Right atrium auricular region (tissue), 2 donors: ENCODE measurements around the gene NCOA6. TPM values are rescaled to one million over a fixed set of nuclear protein-coding genes. Genes with fewer than 3 reads are reported as not detected.

ENCODE experiments used
- DNase-seq: peaks from one replicate; pipeline ENCODE4 v3.0.0-alpha.2; 2019; ENCODE audit warnings: low spot score
- H3K27ac ChIP-seq, 2 donors: fragments of 200-600 bp; sonication (generic); 1 replicate in 1 of 2; 2 replicates in 1 of 2; pipeline ENCODE4 v1.5.1; 2016 to 2019
- H3K27me3 ChIP-seq, 2 donors: fragments of 200-600 bp; sonication (generic); one replicate each; pipeline versions ENCODE4 v1.5.1 to v1.6.0; 2017 to 2019
- H3K36me3 ChIP-seq: fragments of 200-600 bp; sonication (generic); one replicate; pipeline ENCODE4 v1.5.1; 2016
- H3K4me1 ChIP-seq, 2 donors: fragments of 200-600 bp; sonication (generic); one replicate each; pipeline versions ENCODE4 v1.5.1 to v1.6.0; 2017 to 2019
- H3K4me3 ChIP-seq, 2 donors: fragments of 200-600 bp; sonication (generic); 1 replicate in 1 of 2; 2 replicates in 1 of 2; pipeline ENCODE4 v1.5.1; 2017 to 2019; ENCODE audit warnings: mild to moderate bottlenecking in 1 of 2, moderate library complexity in 1 of 2
- H3K9me3 ChIP-seq, 2 donors: fragments of 200-600 bp; sonication (generic); one replicate each; pipeline ENCODE4 v1.5.1; 2019
- total RNA-seq, 2 donors: library from RNA; depleted of rRNA; stranded (reverse); fragments of >200 nt; gene quantifications; one replicate each; pipeline ENCODE4 v1.1.0, GENCODE V29; 2016
- TF ChIP-seq, protein P1 (sequence below), 2 donors: fragments of 200-600 bp; sonication (generic); IDR thresholded peaks; one replicate each; pipeline ENCODE4 v1.5.1; 2019; ENCODE audit warnings: antibody characterized with exemption in 2 of 2

NCOA6 gene
- total RNA-seq, 2 donors from 2014 or later, result 18.2 to 18.4 TPM

DNA sequence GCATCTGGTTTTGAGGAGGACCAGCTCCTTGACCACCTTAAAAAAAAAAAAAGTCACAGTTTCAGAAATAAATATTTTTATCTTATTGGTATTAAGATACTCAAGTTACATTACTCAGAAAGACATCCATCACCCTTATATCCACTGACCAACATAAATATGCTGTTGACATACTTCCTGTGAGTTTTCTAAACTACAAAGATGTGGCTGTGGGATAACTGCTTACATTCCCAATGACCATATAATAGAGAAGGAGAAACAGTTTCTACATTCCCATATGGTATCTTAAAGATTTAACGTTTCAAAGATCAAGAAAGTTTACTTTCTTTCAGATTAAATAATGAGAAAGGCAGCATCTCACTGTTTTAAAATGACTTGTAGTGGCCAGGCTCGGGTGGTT is 75.0 kb downstream of the NCOA6 start:
- TF ChIP-seq, protein P1, sequence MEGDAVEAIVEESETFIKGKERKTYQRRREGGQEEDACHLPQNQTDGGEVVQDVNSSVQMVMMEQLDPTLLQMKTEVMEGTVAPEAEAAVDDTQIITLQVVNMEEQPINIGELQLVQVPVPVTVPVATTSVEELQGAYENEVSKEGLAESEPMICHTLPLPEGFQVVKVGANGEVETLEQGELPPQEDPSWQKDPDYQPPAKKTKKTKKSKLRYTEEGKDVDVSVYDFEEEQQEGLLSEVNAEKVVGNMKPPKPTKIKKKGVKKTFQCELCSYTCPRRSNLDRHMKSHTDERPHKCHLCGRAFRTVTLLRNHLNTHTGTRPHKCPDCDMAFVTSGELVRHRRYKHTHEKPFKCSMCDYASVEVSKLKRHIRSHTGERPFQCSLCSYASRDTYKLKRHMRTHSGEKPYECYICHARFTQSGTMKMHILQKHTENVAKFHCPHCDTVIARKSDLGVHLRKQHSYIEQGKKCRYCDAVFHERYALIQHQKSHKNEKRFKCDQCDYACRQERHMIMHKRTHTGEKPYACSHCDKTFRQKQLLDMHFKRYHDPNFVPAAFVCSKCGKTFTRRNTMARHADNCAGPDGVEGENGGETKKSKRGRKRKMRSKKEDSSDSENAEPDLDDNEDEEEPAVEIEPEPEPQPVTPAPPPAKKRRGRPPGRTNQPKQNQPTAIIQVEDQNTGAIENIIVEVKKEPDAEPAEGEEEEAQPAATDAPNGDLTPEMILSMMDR (IDR thresholded peaks at IDR 0.05), result no peak
- Histone ChIP-seq H3K27ac (no peak overlapping the region), H3K4me1 (peaks cover 0 to 1% of the 10 kb centered on the region in 2 donors), H3K4me3 (no peak overlapping the region), H3K9me3 (no peaks in the 10 kb centered on the region), H3K36me3 (peaks cover 56% of the 10 kb centered on the region), H3K27me3 (no peaks in the 10 kb centered on the region)
- DNase-seq, result no peak

DNA sequence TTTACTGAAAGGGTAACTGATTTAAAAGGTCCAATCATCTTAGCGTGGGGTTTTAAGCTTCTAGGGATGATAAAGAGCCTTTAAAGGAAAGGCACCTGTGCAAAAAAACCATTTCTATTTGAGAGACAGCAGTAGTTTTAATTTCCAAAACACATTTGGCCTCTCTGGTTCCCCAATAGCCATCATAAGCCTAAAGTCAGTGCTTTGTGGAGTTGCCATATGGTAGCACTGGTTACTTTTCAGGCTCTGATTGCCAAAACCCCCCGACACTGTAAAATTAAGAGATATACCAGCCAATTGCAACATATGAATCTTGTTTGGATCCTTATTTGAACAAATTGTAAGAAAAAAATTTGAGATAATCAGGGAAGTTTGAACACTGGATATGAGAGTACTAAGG is 76.7 kb downstream of the NCOA6 start:
- Histone ChIP-seq H3K27ac (no peak overlapping the region), H3K4me1 (peaks cover 0 to 8% of the 10 kb centered on the region in 2 donors), H3K36me3 (peaks cover 49% of the 10 kb centered on the region), H3K27me3 (no peaks in the 10 kb centered on the region), H3K9me3 (no peaks in the 10 kb centered on the region), H3K4me3 (no peak overlapping the region)
- TF ChIP-seq, protein P1 (IDR thresholded peaks at IDR 0.05), result no peak
- DNase-seq, result no peak

DNA sequence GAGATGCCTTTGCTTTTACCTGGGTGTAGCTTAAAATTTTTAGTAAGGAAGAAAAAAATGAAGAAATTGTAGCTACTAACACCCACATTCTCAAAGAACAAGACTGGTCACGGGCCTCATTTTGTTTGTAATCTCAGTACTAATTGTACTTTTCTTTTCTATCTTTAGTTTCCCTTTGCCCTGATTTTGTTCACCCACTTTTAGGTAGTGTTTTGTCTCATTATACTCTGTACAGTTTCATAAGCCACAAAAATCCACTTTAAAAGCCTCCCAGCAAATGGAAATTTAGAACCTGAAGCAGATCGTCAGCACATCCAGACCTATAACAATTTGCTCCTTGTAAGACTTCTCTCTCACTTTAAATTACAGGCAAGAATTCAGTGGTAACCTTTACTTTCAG is 78.0 kb downstream of the NCOA6 start:
- Histone ChIP-seq H3K36me3 (peaks cover 53% of the 10 kb centered on the region), H3K27me3 (no peaks in the 10 kb centered on the region), H3K27ac (no peak overlapping the region), H3K4me3 (no peak overlapping the region), H3K9me3 (no peaks in the 10 kb centered on the region), H3K4me1 (peaks cover 0 to 8% of the 10 kb centered on the region in 2 donors)
- no peak for DNase-seq
- TF ChIP-seq, protein P1 (IDR thresholded peaks at IDR 0.05), result no peak

DNA sequence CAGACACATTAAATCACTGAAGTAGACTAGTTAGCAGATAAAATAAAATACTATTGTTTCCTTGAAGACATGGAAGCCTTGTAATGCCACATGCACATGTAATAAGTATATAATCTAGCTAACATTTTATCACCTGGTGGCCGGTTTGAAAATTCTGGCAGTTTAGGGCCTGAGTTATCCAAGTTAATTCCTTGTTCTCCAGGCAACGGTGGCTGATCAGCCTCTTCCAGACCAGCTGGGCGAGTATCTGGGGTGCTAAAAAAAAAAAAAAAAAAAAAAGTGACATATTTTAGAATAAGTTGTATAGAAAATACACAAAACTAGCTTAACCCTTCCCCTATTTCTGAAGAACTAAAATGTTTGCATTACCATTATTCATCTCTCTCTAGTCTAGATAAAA is 78.8 kb downstream of the NCOA6 start:
- TF ChIP-seq, protein P1 (IDR thresholded peaks at IDR 0.05), result no peak
- peaks cover 61% of the 10 kb centered on the region for H3K36me3 ChIP-seq
- no peak for DNase-seq
- H3K9me3 ChIP-seq, result no peaks in the 10 kb centered on the region
- peaks cover 0 to 8% of the 10 kb centered on the region in 2 donors for H3K4me1 ChIP-seq
- H3K4me3 ChIP-seq, result no peak overlapping the region
- no peaks in the 10 kb centered on the region for H3K27me3 ChIP-seq
- no peak overlapping the region for H3K27ac ChIP-seq

DNA sequence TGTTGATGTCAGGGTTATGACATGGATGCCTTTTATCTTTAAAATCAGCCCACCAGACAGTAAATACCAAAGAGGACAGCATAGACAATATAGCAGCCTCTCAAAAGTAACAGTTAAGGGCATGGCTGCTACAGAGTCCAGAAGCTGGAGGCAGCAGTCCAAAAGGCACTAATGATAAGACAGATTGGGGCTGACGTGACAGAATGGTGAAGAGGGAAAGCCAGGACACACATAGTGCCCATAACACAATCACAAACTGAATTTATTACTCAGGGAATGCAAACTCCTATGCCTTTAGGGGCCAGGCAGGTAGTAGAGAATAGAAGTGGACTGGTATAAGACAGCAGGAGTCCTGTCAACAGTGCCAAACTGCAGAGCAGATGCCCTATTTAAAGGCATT is 80.6 kb downstream of the NCOA6 start:
- DNase-seq, result no peak
- TF ChIP-seq, protein P1 (IDR thresholded peaks at IDR 0.05), result no peak
- no peaks in the 10 kb centered on the region for H3K27me3 ChIP-seq
- H3K36me3 ChIP-seq, result peaks cover 56% of the 10 kb centered on the region
- H3K4me1 ChIP-seq, result peaks cover 0 to 8% of the 10 kb centered on the region in 2 donors
- H3K4me3 ChIP-seq, result no peak overlapping the region
- peak overlapping the region; percentile 54 to 71 for H3K27ac ChIP-seq
- H3K9me3 ChIP-seq, result no peaks in the 10 kb centered on the region

DNA sequence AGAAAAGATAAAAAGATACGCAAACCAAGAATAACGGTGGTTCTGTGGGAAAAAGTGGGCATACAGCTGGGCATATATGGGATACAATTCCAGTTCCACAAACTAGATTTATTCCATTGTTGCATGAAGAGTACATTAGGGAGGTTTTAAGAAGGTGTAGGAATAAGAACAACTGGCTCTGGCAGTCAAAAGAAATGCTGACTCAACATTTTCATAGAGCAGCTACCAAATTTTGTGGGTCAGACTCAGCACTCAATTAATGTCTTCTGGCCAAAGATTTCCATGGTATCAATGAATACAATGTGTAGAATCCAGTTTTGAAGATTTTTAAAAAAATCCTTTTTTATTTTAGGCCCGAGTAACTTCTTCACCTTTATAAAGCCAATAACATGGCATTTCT is 81.1 kb downstream of the NCOA6 start:
- H3K9me3 ChIP-seq, result no peaks in the 10 kb centered on the region
- H3K27me3 ChIP-seq, result no peaks in the 10 kb centered on the region
- H3K4me3 ChIP-seq, result no peak overlapping the region
- TF ChIP-seq, protein P1 (IDR thresholded peaks at IDR 0.05), result no peak
- no peak for DNase-seq
- peaks cover 51% of the 10 kb centered on the region for H3K36me3 ChIP-seq
- peaks cover 0 to 8% of the 10 kb centered on the region in 2 donors for H3K4me1 ChIP-seq
- H3K27ac ChIP-seq, result peak overlapping the region in 1 of 2 donors; percentile 71
